Activated CD8-positive, alpha-beta memory T cell treated with anti-CD3 and anti-CD28 coated beads, Interleukin-2, amount 50 U/mL, for 24 hours (primary cell): ENCODE results near the gene AJM1.

Source experiments
- DNase-seq: peaks from one replicate; pipeline ENCODE4 v3.0.0-alpha.2; 2020; ENCODE audit errors: extremely low read depth

The AJM1 gene

DNA sequence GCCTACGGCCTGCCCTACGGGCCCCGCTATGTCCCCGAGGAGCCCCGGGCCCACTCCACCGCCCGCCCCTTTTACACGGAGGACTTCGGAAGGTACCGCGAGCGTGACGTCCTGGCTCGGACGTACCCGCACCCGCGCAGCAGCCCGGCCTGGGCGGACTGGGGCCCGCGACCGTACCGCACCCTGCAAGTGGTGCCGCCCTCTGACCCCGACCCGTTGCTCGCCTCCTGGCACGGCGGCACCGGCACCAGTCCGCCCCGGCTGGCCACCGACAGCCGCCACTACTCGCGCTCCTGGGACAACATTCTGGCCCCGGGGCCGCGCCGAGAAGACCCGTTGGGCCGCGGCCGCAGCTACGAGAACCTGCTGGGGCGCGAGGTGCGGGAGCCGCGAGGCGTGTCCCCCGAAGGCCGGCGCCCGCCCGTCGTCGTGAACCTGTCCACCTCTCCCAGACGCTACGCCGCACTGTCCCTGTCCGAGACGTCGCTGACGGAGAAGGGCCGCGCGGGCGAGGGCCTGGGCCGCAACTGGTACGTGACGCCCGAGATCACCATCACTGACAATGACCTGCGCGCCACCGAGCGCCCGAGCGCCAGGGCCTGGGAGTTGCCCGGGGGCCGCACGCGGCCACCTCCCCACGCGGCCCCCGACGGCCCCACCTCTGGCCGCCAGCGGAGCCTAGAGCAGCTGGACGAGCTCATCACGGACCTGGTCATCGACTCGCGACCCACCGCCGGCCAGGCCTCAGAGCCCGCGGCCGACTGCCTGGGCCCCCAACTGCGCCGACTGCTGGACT, 3.4 kb downstream of the AJM1 start:
- DNase-seq = no peak

DNA sequence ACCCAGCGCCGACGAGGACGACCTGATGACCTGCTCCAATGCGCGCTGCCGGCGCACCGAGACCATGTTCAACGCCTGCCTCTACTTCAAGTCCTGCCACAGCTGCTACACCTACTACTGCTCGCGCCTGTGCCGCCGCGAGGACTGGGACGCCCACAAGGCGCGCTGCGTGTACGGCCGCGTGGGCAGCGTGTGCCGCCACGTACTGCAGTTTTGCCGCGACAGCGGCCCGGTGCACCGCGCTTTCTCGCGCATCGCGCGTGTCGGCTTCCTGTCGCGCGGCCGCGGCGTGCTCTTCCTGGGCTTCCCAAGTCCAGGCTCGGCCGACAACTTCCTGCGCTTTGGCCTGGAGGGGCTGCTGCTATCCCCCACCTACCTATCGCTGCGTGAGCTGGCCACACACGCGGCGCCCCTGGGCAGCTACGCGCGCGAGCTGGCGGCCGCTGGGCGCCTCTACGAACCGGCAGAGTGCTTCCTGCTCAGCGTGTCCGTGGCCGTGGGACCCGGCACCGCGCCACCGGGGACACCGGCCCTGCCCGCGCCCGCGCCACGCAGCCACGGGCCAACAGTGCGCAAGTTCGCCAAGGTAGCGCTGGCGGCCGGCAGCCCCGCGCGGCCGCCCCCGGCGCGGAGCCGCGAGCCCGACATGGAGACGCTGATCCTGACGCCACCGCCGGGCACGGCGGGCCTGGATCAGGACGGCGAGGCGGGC, 4.3 kb downstream of the AJM1 start:
- DNase-seq = no peak

DNA sequence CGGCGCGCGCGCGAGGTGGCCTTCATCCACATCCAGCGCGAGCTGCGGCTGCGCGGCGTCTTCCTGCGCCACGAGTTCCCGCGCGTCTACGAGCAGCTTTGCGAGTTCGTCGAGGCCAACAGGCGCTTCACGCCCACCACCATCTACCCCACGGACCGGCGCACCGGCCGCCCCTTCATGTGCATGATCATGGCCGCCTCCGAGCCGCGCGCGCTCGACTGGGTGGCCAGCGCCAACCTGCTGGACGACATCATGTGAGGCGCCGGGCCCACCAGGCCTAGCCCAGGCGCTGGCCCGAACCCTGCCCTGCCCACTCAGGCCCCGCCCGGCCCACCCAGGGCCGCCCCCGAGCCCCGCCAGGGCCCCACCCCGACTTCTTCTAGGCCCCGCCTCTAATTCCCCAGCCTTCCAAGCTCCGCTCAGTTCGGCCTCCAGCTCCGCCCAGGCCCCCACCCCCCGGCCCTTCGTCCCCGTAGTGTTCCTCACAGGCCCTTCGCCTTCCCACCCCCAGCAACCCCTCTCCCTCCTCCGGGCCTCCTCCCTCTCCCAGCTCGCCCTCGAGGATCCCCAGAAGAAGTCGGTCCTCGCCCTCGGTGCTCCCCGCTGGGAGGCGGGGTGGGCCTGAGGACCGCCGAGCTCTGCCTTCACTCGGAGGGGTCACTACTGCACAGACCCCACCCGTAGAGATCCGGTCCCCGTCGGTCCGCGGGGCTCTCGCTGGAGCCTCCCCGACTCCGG, 5.0 kb downstream of the AJM1 start:
- no peak for DNase-seq

DNA sequence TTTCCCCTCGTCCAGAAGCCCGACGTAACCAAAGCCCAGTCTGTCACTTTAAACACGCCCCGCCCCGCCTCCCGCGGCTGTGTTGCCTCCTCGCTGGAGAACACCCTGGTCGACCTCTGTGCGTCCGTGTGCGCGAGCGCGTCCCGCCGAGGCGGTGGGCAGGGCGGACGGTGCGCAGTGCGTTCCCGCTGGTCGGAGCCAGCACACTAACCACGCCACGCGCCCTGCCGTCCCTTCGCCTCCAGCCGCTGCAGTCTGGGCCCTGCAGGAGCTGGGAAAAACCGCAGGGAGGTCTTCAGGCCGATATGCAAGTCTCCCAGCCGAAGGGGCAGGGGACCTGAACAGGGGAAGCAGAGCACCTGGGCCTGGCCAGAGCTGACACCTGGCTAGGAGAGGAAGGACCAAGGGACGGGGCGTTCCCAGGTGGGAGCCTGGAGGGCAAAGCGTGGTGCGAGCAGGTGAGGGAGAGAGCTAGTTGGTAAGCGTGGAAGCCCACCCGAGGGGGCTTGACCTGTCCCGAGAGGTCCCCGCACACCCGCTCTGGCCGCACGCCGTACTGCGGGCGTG, 5.6 kb downstream of the AJM1 start:
- DNase-seq = peak; percentile 37

DNA sequence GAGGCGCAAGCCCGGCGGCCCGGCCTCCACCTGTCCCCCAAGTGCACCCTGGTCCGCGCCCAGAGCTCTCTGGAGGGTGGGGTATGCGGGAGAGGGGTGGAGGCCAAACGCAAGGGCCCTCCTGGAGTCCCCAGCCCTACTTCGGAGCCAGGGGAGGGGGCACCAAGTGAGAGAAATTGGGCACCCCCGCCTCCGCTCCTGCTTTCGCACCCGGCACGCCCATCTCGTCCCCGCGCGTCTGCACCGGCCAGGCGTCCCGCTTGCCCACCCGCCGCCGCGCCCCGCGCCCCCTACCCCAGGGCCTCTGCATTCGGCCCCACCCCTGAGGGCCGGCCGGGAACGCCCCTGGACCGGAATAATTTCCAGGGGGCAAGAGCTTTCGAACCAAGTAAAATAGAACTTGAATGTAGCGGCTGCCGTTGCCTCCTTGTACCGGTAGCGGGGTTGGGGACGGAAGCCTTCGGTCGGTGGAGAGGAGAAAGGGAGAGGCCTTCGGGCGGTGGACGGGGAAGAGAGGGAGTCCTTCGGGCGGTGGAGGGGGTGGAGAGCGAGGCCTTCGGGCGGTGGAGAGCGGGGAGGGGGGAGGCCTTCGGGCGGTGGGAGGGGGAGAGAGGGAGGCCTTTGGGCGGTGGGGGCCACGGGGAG, 6.2 kb downstream of the AJM1 start:
- no peak for DNase-seq

DNA sequence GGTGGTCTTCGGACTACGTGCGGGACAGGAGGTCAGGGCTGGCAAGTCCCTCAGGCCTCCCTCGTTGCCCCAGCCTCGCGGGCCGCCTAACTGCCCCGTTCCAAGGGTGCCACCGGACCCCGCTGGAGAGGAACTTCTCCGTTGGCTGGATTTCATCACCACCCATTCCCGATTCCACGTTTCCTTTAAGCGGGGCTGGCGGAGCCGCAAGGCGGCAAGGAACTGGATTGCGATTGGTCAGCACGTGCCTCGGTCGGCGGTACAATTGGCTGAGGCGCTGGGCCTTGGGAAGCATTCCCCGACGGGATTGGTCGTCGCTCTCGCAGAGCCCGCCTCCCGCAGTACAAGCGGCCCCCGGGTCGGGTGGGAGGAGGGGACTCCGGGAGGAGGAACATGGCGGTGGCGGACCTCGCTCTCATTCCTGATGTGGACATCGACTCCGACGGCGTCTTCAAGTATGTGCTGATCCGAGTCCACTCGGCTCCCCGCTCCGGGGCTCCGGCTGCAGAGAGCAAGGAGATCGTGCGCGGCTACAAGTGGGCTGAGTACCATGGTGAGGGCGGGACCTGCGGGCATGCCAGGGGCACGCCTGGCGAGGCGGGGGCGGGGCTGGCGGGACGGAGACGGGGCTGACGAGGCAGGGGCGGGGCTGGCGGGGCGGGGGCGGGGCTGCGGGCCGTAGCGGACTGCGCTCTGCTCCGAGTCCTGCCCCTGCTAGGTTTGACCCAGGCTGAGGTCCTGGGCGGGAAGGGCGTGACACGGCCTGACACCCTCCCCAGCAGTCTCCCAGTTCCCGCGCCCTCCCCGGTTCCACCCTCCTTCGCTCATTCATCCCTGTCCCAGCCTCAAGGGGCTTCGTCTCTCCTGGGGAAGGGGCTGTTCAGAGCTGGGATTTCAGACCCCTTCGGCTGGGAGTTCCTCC, 7.0 kb downstream of the AJM1 start, which contains the start of gene PHPT1:
Gene PHPT1, plus strand, starts transcription at position 372 of the 922 bp plus-strand sequence. Its CDS starts 22 bp downstream, at position 394.
- peak; percentile 86 for DNase-seq

DNA sequence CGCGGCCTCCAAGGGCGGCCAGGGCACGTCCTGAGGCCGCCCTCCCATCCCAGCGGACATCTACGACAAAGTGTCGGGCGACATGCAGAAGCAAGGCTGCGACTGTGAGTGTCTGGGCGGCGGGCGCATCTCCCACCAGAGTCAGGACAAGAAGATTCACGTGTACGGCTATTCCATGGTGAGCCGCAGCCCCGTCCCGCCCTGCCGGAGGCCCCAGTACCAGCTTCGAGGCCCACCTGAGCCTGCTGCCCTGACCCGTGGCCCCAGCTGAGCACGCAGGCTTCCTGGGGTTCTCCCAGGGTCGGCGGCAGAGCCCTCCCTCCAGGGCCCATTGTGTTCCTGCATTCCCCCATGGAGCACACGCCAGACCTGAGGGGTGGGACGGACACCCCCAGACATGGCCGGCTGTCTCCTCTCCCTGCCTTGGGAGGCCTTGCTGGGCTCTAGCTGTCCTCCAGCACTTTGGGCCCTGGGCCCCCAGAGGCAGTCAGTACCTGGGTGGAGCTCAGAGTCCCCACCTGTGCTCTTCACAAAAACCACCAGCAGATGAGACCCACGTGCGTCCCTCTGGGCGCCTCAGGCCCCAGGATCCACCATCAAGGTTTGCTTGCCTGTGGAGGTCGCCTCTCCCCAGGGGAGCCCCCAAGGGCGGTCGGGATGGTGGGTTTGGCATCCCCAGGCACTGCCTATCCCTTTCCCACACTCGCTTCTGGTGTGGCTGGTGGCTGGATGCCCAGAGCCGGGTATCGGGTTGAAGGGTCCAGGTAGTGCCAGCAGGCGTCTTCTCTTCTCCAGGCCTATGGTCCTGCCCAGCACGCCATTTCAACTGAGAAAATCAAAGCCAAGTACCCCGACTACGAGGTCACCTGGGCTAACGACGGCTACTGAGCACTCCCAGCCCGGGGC, 7.9 kb downstream of the AJM1 start:
- no peak for DNase-seq

DNA sequence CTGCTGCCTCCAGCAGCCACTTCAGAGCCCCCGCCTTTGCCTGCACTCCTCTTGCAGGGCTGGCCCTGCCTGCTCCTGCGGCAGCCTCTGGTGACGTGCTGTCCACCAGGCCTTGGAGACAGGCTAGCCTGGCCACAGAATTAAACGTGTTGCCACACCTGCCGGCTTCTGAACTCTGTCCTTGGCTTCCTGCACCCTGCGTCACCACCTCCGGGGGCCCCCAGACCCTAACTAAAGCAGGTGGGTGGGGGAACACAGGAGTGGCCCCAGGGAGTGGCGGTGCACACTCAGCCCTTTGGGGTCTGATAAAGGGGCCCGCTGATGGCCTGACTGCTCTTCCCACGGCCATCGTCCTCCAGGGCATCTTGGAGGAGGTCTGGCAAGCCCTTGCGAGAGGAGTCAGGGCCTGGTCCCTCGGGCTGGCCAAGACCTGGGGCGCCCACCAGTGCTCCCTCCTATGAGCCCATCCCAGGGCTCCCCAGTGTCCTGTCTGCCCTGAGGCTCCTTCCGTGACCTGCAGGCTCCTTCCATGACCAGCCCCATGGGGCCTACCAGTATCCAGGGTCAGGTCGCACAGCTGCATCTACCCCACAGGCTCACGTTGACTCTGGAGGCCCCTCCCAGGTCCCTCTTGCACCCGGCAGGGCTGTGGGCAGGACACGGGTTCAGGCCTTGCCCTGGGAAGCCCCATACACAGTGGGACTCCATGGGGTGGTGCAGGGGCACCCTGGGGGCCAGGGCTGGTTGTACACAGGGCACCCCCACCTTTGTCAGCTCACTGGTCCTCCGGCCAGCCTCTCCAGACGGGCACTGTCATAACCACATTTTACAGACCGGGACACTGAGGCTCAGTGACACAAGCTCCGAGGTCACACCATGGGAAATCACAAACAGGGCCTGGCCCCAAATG, 8.8 kb downstream of the AJM1 start:
- no peak for DNase-seq

DNA sequence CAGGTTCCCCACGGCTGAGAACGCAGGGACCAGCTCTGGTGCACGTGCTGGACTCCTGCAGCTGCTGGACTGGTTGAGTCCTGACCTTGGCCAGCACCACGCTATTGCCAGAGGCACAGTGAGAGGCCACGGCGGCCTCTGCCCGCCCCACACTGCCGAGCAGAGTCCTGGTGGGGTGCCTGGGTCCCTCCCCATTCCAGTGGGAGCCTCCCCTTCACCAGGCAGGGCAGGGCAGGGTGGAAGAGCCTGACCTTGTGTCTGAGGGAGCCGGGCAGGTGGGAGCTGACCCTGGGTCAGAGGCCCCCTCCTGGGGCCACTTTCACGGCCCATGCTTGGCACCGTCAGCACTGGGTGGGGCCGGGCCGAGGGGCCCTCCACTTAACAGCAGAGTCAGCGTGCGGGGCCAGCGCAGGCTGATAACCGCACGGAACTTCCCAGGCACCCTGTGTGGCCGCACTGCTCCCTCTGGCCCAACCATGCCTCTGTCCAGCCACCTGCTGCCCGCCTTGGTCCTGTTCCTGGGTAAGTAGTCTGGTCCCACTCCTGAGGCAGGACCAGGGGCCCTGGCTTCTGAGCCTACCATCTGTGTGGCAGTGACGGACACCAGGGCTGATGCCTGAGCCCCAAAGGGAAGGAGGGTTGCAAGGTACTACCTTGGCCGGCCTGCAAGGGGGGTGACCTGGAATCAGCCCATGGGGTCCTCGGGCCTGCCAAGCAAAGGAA, 9.8 kb downstream of the AJM1 start, which contains the start of gene MAMDC4:
Gene MAMDC4, plus strand, starts transcription at position 406 of the 723 bp plus-strand sequence. Its CDS starts 71 bp downstream, at position 477.
- no peak for DNase-seq

DNA sequence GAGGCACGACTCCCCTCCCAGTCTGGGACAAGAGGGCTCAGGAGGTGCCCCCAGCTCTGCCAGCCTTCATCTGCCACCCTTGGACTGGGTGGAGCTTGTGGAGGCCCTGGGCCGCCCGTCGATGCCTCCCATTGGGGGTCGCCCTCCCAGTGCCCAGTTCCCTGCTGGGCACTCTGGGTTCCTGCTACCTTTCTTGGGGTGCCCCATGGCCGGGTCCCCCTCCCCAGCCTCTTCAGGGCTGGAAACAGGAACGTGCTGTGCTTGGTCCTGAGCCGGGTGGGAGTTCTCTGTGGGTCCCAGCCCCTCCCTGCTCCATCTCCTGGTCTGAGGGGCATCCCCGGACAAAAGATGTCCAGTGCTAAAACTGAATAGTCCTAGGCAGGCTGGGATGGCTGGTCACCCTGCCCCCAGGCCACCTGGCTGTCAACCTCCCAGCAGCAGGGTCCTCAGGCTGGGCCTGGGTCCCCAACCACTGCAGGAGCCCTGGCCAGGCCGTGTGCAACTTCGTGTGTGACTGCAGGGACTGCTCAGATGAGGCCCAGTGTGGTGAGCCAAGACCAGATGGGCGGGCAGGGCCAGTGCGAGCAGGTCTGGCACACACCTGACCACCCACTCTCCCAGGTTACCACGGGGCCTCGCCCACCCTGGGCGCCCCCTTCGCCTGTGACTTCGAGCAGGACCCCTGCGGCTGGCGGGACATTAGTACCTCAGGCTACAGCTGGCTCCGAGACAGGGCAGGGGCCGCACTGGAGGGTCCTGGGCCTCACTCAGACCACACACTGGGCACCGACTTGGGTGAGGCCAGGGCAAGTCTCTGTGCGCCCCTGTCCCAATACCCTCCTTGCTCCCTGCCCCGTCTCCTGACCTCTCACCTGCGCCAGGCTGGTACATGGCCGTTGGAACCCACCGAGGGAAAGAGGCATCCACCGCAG, 10.7 kb downstream of the AJM1 start:
- DNase-seq = no peak

DNA sequence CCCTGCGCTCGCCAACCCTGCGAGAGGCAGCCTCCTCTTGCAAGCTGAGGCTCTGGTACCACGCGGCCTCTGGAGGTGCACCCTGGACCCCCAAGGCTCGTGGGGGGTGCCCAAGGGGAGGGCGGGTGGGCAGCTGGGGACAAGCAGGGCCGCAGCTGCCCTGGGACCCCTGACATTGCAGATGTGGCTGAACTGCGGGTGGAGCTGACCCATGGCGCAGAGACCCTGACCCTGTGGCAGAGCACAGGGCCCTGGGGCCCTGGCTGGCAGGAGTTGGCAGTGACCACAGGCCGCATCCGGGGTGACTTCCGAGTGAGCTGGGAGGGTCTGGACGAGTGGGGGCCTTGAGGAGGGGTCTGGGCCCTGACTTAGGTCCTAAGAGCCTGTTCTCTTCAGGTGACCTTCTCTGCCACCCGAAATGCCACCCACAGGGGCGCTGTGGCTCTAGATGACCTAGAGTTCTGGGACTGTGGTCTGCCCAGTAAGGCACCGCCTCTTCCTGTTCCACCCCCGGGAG, 11.4 kb downstream of the AJM1 start:
- no peak for DNase-seq

DNA sequence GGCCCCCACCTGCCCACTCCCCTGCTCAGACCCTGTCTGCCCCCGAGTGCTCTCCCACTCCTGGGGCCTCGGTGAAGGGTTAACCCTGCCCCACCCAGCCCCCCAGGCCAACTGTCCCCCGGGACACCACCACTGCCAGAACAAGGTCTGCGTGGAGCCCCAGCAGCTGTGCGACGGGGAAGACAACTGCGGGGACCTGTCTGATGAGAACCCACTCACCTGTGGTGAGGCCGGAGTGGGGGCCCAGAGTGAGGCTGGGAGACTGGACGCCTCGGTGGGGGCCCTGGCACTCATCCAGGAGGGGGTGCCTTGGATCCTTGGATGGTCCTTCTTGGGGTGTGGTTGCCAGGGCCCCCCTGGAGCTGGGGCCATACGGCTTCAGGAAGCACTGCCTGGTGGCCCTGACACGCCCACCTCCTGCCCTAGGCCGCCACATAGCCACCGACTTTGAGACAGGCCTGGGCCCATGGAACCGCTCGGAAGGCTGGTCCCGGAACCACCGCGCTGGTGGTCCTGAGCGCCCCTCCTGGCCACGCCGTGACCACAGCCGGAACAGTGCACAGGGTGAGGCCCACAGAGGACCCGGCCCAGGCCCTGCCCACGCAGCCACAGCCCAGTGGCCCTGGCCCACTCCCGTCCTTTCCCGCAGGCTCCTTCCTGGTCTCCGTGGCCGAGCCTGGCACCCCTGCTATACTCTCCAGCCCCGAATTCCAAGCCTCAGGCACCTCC, 12.0 kb downstream of the AJM1 start:
- no peak for DNase-seq

DNA sequence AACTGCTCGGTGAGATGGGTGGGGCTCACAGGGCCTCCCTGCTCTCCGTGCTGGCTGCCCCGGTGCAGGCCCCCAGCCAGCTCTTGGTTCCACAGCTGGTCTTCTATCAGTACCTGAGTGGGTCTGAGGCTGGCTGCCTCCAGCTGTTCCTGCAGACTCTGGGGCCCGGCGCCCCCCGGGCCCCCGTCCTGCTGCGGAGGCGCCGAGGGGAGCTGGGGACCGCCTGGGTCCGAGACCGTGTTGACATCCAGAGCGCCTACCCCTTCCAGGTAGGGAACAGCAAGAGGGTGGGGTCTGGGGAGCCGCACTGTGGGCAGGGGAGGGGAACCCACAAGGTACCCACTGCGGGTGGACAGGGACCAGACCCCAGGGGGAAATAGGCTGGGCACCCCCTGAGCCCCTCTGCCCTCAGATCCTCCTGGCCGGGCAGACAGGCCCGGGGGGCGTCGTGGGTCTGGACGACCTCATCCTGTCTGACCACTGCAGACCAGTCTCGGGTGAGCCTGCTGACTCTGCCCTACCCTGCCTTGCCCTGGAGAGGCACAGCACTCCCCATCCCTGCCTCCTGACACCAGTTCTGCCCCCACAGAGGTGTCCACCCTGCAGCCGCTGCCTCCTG, 12.7 kb downstream of the AJM1 start:
- no peak for DNase-seq

DNA sequence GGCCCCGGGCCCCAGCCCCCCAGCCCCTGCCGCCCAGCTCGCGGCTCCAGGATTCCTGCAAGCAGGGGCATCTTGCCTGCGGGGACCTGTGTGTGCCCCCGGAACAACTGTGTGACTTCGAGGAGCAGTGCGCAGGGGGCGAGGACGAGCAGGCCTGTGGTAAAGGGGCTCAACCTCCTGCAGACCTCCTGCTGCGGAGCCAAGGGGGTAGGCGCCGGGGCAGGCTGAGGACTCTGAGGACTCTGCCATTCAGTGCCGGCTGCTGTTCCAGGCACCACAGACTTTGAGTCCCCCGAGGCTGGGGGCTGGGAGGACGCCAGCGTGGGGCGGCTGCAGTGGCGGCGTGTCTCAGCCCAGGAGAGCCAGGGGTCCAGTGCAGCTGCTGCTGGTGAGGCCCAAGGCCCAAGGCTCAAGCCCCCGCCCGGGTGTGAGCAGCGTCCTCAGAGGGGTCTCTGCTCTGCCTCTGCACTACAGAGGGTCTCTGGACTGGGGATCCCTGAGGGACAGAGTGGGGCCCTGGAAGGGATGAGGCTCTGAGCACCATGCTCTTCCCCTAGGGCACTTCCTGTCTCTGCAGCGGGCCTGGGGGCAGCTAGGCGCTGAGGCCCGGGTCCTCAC, 13.3 kb downstream of the AJM1 start:
- no peak for DNase-seq

DNA sequence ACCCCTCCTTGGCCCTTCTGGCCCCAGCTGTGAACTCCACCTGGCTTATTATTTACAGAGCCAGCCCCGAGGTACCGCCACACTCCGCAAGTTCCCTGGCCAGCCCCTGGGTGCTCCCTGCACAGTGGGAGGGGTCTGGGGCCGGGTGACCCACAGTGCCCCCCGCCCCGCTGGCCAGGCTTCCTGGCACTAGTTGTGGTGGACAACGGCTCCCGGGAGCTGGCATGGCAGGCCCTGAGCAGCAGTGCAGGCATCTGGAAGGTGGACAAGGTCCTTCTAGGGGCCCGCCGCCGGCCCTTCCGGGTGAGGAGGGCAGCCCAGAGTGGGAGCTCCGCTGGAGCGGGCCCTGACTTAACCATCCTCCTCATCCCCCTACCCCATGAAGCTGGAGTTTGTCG, 13.8 kb downstream of the AJM1 start:
- DNase-seq = no peak
